Left lobe of liver (tissue), 1 donor: Measurements from ENCODE around the gene SCRN2. TPM values are rescaled to one million over a fixed set of nuclear protein-coding genes. Genes with fewer than 3 reads are reported as not detected.

Experiments
- total RNA-seq: library from RNA; stranded (reverse); gene quantifications from one replicate; pipeline ENCODE4 v1.2.1, GENCODE V29; 2021
- donor health status: DM: no; HTN: yes; CAD: no.

The SCRN2 gene
- total RNA-seq, 1 donor from 2014 or later = 28.4 TPM

Other genes with a start within 250 kb of the SCRN2 start
- gene KPNB1, start 191.4 kb downstream of the SCRN2 start, total RNA-seq = 79.3 TPM
- gene TBKBP1, start 147.1 kb downstream of the SCRN2 start, total RNA-seq = 2.2 TPM
- 0.38 TPM for gene TBX21, start 108.0 kb downstream of the SCRN2 start, total RNA-seq
- 1.0 TPM for gene OSBPL7, start 19.5 kb downstream of the SCRN2 start, total RNA-seq
- gene MRPL10, start 9.7 kb downstream of the SCRN2 start, total RNA-seq = 16.4 TPM
- 0.40 TPM for gene LRRC46, start 9.6 kb downstream of the SCRN2 start, total RNA-seq
- gene SP6, start 9.9 kb upstream of the SCRN2 start, total RNA-seq = 0.08 TPM
- 5.4 TPM for gene SP2, start 55.0 kb upstream of the SCRN2 start, total RNA-seq
- gene PNPO, start 100.3 kb upstream of the SCRN2 start, total RNA-seq = 128 TPM
- gene PRR15L, start 116.6 kb upstream of the SCRN2 start, total RNA-seq = 1.3 TPM
- 107 TPM for gene CDK5RAP3, start 129.8 kb upstream of the SCRN2 start, total RNA-seq
- 23.1 TPM for gene COPZ2, start 196.5 kb upstream of the SCRN2 start, total RNA-seq
- 150 TPM for gene NFE2L1, start 207.1 kb upstream of the SCRN2 start, total RNA-seq